Esophagus squamous epithelium (tissue), 5 donors: ENCODE measurements around the gene TMEM256. TPM values are rescaled to one million over a fixed set of nuclear protein-coding genes. Genes with fewer than 3 reads are reported as not detected.

ENCODE experiments used
- DNase-seq: peaks from one replicate; lab custom pipeline; 2025; lab: John Stamatoyannopoulos, UW
- H3K27ac ChIP-seq, 4 donors: fragments of 200-600 bp; sonication (generic); one replicate each; pipeline ENCODE4 v1.5.1; 2016 to 2019; ENCODE audit warnings: mild to moderate bottlenecking in 1 of 4
- H3K27me3 ChIP-seq, 4 donors: fragments of 200-600 bp; sonication (generic); 1 replicate in 3 of 4; 2 replicates in 1 of 4; pipeline versions ENCODE4 v1.5.1 to v1.6.0; 2017 to 2021; ENCODE audit warnings: antibody characterized with exemption in 1 of 4
- H3K36me3 ChIP-seq, 3 donors: fragments of 200-600 bp; sonication (generic); one replicate each; pipeline ENCODE4 v1.5.1; 2016 to 2019
- H3K4me1 ChIP-seq, 3 donors: fragments of 200-600 bp; sonication (generic); one replicate each; pipeline ENCODE4 v1.5.1; 2017 to 2019
- H3K4me3 ChIP-seq, 4 donors: fragments of 200-600 bp; sonication (generic); 1 replicate in 3 of 4; 2 replicates in 1 of 4; pipeline ENCODE4 v1.5.1; 2016 to 2019; ENCODE audit warnings: mild to moderate bottlenecking in 2 of 4, moderate library complexity in 1 of 4
- H3K9me3 ChIP-seq, 3 donors: fragments of 200-600 bp; sonication (generic); one replicate each; pipeline ENCODE4 v1.5.1; 2016 to 2019
- POLR2A ChIP-seq, 4 donors: fragments of 450-650 bp; IDR thresholded peaks; one replicate each; pipeline ENCODE4 v1.6.1; 2017; ENCODE audit warnings: antibody characterized with exemption in 4 of 4, mild to moderate bottlenecking in 4 of 4, moderate library complexity in 3 of 4
- WGBS, 2 donors: methylation state at CpG; one replicate each; pipeline ENCODE4 v1.1.5; 2018; 5-methylcytosine and 5-hydroxymethylcytosine counted together
- intact Hi-C: fragments of 100-400 bp; cut with DNase I; formaldehyde crosslinking; loops from one replicate; pipeline ENCODE4 v1.15.0; 2022
- total RNA-seq, 4 donors: library from RNA; depleted of rRNA; stranded (reverse); fragments of >200 nt; gene quantifications; one replicate each; pipeline ENCODE4 v1.1.0, GENCODE V29; 2016
- TF ChIP-seq, protein P1 (sequence below), 6 experiments: fragments of 450-650 bp in 4 of 6; fragments of 200-600 bp in 2 of 6; sonication (generic) in 2 of 6; IDR thresholded peaks; one replicate each; pipeline ENCODE4 v1.5.1; 2016 to 2019; ENCODE audit warnings: antibody characterized with exemption in 6 of 6, mild to moderate bottlenecking in 4 of 6, moderate library complexity in 4 of 6
- donor health status: DM: yes; HTN: yes; CAD: no.

The TMEM256 gene
- total RNA-seq, 4 donors from 2014 or later, result 27.9 to 88.0 (median 66.7) TPM

DNA sequence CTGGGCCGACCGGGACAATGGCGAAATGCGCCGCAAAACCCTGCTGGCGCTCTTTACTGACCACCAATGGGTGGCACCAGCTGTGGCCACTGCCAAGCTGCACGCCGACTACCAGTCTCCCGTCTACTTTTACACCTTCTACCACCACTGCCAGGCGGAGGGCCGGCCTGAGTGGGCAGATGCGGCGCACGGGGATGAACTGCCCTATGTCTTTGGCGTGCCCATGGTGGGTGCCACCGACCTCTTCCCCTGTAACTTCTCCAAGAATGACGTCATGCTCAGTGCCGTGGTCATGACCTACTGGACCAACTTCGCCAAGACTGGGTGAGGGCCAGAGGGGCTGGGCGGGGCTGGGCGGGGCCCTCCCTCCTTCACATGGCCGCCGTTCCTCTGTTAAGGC is 11.9 kb upstream of the TMEM256 start:
- Histone ChIP-seq H3K4me1 (no peaks in the 10 kb centered on the region), H3K27me3 (no peaks in the 10 kb centered on the region), H3K4me3 (no peak overlapping the region), H3K9me3 (no peaks in the 10 kb centered on the region), H3K36me3 (peaks cover 0 to 22% (median 0%) of the 10 kb centered on the region in 3 donors), H3K27ac (no peak overlapping the region)
- DNase-seq, result no peak
- WGBS, 2 donors, result 74 to 88% methylated on average over 5 to 6 of the region's 23 CpGs
- TF ChIP-seq, protein P1, sequence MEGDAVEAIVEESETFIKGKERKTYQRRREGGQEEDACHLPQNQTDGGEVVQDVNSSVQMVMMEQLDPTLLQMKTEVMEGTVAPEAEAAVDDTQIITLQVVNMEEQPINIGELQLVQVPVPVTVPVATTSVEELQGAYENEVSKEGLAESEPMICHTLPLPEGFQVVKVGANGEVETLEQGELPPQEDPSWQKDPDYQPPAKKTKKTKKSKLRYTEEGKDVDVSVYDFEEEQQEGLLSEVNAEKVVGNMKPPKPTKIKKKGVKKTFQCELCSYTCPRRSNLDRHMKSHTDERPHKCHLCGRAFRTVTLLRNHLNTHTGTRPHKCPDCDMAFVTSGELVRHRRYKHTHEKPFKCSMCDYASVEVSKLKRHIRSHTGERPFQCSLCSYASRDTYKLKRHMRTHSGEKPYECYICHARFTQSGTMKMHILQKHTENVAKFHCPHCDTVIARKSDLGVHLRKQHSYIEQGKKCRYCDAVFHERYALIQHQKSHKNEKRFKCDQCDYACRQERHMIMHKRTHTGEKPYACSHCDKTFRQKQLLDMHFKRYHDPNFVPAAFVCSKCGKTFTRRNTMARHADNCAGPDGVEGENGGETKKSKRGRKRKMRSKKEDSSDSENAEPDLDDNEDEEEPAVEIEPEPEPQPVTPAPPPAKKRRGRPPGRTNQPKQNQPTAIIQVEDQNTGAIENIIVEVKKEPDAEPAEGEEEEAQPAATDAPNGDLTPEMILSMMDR (IDR thresholded peaks at IDR 0.05), result no peak
- no peak for TF ChIP-seq POLR2A (IDR thresholded peaks at IDR 0.05)
- intact Hi-C loops, result no loop called here

DNA sequence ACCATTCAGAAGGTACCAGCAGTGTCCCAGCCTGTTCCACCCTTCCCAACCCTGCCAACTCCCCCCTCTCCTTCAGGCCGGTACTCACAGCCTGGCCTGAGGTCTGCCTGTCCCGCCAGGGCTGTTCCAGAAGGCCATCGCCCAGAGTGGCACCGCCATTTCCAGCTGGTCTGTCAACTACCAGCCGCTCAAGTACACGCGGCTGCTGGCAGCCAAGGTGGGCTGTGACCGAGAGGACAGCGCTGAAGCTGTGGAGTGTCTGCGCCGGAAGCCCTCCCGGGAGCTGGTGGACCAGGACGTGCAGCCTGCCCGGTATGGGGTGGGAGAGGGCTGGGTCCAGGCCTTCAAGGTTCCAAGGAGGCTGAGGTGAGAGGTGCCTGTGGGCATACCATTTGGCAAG is 10.9 kb upstream of the TMEM256 start:
- Histone ChIP-seq H3K36me3 (peaks cover 0 to 28% (median 0%) of the 10 kb centered on the region in 3 donors), H3K27me3 (no peaks in the 10 kb centered on the region), H3K4me3 (no peak overlapping the region), H3K27ac (no peak overlapping the region), H3K9me3 (no peaks in the 10 kb centered on the region), H3K4me1 (no peaks in the 10 kb centered on the region)
- 93% methylated on average over 6 of the region's 14 CpGs; no CpG with 5 or more reads in 1 of the 2 donors for WGBS, 2 donors
- intact Hi-C loops, result no loop called here
- TF ChIP-seq POLR2A (IDR thresholded peaks at IDR 0.05), result no peak
- TF ChIP-seq, protein P1 (IDR thresholded peaks at IDR 0.05), result no peak
- DNase-seq, result no peak

DNA sequence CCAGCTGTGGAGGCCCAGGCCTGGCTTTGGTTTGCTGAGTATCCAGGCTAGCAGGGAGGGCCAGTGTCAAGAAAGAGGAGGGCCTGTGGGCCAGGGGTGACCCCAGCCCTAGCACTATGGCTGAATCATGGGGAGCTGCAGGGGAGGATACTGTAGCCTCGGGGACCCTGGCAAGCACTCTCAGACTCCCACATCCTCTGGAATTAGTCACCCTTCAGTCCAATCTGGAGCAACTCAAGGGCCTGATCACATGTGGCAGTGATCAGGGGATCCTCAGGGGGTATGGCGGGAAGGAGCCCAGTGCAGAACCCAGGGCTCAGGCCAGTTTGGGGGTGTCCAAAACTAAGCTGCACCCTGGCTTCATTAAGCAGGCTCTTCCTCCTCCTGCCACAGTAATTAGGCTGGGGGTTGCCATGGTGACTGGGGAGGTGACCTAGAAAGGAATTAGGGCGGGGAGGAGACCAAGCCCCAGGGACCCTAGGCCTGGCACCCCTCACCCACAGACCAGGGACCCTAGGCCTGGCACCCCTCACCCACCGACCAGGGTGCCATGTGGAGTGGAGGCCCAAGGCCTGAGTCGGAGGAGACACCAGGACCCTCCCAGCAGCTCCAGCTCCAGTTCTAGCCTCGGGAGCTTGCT is 9.6 kb upstream of the TMEM256 start:
- no peaks in the 10 kb centered on the region for H3K27me3 ChIP-seq
- H3K4me3 ChIP-seq, result no peak overlapping the region
- no peaks in the 10 kb centered on the region for H3K9me3 ChIP-seq
- 67% methylated on average over 2 of the region's 6 CpGs; no CpG with 5 or more reads in 1 of the 2 donors for WGBS, 2 donors
- peaks cover 0 to 42% (median 0%) of the 10 kb centered on the region in 3 donors for H3K36me3 ChIP-seq
- H3K4me1 ChIP-seq, result no peaks in the 10 kb centered on the region
- DNase-seq, result no peak
- no peak for TF ChIP-seq POLR2A (IDR thresholded peaks at IDR 0.05)
- TF ChIP-seq, protein P1 (IDR thresholded peaks at IDR 0.05), result no peak
- intact Hi-C loops, result no loop called here
- no peak overlapping the region for H3K27ac ChIP-seq

DNA sequence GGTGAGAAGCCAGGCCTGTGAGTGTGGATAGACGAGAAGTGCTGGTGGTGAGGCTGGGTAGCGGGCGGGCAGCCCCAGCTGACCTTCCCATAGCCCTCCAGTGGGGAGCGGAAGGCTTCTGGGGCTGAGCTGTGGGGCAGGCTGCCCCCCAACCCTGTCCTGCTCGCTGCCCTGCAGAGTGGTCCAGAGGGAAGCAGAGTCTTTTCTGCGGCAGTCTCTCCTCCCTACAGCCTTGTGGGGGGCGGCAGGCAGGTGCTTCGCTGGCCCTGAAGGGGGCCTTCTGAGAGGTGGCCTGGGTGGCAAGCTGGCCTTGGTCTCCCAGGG is 7.5 kb upstream of the TMEM256 start:
- no peak for TF ChIP-seq POLR2A (IDR thresholded peaks at IDR 0.05)
- TF ChIP-seq, protein P1 (IDR thresholded peaks at IDR 0.05), result no peak
- Histone ChIP-seq H3K36me3 (peaks cover 0 to 32% (median 0%) of the 10 kb centered on the region in 3 donors), H3K27ac (no peak overlapping the region), H3K4me3 (no peak overlapping the region), H3K4me1 (peaks cover 0 to 2% (median 0%) of the 10 kb centered on the region in 3 donors), H3K9me3 (no peaks in the 10 kb centered on the region), H3K27me3 (no peaks in the 10 kb centered on the region)
- DNase-seq, result no peak
- intact Hi-C loops, result no loop called here
- 96 to 99% methylated on average over 4 to 7 of the region's 8 CpGs for WGBS, 2 donors

DNA sequence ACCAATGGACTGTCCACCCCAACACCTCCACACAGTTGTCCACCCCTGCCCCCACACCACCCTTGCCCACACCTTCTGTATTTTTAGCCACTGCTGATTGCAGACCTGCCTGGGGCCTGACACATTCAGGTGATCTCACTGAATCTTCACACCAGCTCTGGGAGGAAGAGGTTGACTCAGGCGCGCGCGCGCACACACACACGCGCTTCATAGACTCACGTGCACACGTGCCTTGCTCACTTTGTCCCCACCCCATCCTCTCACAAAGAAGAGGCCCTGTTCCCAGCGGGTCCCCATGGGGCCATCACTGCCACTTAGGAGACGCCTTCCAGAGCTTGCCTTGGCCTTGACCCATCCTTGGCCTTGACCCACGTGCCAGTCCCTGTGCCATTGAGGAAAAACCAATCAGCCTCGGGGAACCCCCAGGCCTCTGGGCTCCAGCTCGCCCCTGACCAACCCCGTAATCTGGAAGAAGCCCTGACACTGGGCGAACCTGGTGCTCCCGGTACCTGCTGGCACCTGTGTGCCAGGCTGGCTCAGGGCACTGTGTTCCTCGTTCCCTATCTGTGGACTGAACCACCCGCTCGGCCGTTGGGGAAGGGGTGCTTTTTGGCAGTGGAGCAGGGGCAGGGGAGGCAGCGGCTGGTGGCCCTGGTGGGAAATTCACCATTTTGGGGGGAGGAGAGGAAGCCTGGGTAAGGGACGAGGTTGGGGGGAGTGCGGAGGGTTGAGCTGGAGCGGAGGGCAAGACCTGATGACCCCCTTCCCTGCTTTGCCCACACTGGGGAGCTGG is 6.9 kb upstream of the TMEM256 start:
- no peak overlapping the region for H3K4me3 ChIP-seq
- H3K4me1 ChIP-seq, result peaks cover under 1 to 8% (median 5%) of the 10 kb centered on the region in 3 donors
- 84 to 95% methylated on average over 12 to 18 of the region's 25 CpGs for WGBS, 2 donors
- intact Hi-C loops, result no loop called here
- no peaks in the 10 kb centered on the region for H3K27me3 ChIP-seq
- H3K36me3 ChIP-seq, result peaks cover 0 to 29% (median 0%) of the 10 kb centered on the region in 3 donors
- DNase-seq, result no peak
- no peak overlapping the region for H3K27ac ChIP-seq
- TF ChIP-seq, protein P1 (IDR thresholded peaks at IDR 0.05), result no peak
- no peak for TF ChIP-seq POLR2A (IDR thresholded peaks at IDR 0.05)
- H3K9me3 ChIP-seq, result no peaks in the 10 kb centered on the region
